HK-2 (cell line): ENCODE measurements around the gene SLC44A3.

Experiments used
- DNase-seq: peaks from one replicate; pipeline ENCODE4 v3.0.0-alpha.2; 2018; ENCODE audit not compliant: unreplicated experiment

Gene SLC44A3

DNA sequence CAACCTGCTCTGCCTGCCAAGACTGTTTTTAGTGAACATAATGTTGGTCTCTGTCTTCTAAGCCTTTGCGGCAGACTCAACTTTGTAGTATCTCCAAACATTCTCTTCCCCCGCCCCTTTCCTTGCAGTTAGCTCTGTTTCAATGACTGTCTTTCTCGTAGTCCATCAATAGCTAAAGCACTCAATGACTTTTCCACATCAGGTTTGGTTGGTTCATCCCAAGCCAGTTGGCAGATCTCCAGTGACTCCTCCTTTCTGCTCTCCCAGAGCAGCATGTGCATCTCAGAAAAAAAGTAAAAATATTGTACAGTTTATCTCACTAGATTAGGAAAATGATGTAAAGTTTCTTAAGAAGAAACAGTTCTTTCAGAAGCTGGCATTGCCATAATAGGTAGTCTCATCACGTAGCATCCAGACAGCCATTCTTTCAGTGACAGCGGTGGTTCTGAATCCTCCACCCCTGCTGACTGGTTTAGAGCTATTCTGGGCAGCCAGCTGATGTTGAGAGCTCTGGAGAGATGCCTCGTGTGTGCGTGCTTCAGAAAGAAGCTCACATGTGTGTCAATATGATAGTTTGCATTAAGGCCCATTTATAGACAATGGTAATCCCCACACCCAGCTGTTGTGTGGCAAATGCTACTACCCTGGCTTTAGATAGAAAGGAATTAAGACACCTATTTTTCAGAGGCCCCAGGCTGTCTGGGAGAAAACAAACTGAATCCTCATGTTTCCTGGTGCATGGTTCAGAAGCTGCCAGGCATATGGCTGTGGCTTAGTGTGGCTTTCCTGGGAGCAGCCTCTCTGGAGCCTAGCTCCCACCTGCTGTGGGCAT is 53.6 kb downstream of the SLC44A3 start:
- no peak for DNase-seq

DNA sequence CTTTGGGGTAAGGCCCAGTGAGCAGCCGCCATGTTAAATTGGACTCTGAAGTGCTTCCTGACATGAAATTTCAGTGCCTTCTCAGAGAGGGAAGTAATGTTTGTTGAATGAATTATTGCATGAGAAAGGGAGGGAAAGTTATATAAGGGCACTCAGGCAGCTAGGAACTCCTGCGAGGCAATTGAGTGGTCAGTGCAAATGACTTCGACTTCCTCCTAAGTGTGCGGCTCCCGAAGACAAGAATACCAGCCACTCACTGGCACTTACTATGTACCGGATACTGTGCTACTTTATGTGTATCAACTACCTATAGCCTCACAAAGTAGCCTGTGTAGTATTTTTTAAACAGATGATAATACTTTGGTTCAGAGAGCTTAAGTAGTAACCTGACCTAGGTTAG is 54.3 kb downstream of the SLC44A3 start:
- DNase-seq: no peak

DNA sequence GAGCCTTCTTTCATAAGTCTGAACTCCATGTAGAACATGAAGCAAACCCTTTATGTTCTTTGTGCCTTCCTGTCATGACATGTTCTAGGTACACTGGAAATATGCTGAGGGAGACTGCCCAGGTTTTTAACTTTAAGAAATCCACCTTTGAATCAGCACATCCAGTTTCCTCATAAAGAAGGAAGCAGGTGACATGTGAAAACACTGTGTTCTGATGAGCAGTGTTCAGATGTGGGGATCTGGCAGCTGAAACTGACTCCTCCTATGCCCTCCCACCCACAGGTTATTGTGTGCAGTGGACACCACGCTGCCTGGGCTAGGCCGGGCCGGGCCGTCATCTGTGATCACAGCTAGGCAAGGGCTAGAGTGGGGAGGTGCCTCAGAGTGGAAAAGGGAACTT is 55.6 kb downstream of the SLC44A3 start:
- DNase-seq: no peak

DNA sequence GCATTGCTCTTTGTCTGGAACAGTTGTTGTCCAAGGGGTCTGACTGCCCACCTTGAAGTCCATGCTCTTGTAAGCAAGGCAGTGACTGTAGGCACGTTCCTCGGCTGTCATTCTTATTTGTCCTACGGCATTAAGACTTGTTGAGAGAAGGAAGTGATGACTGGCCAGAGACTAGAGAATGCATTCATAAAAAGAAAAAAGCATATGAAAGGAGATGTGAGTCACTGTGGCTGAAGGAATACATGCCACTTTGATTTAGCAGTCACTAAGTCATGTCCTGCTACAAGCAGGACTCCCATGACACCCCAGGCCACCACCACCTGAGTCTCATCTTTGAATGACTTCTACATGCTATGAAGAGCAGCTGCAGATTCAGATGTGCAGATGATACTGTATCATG is 56.2 kb downstream of the SLC44A3 start:
- no peak for DNase-seq

DNA sequence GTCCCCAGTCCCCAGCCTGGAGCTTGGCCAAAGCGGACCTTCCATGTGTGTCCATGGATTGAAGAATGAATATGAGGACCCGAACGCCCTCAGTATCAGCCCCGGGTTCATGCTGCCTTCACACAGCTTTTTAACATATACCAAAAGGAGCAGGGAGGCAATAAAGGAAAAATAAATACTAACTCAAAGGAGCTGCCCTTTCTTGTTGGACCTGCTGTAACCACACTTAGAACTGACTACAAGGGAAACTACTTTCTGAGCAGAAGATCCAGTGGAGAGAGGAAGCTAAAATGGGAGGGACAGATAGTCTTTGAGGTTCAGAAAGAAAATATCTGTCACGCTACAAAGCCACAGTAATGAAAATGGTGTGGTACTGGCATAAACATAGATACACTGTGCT is 58.2 kb downstream of the SLC44A3 start:
- DNase-seq: no peak

DNA sequence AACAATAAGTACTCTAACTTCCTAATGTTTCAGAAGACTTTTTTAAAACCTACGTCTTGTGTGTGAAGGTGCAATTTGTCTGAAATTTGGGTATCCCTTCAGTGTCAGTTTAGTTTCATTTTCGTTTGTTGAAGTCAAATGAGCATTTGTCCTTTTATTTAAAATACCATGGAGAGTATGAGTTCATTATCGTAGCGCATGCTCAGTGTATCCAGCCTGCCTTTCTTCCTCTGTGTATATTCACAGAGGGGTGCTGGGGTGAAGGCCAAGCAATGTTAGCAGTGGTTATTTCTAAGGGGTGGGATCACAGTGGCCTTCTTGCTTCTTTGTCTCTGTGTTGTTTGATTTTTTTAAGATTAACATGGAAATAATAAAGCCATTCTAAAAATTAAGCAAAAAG is 63.5 kb downstream of the SLC44A3 start:
- no peak for DNase-seq

DNA sequence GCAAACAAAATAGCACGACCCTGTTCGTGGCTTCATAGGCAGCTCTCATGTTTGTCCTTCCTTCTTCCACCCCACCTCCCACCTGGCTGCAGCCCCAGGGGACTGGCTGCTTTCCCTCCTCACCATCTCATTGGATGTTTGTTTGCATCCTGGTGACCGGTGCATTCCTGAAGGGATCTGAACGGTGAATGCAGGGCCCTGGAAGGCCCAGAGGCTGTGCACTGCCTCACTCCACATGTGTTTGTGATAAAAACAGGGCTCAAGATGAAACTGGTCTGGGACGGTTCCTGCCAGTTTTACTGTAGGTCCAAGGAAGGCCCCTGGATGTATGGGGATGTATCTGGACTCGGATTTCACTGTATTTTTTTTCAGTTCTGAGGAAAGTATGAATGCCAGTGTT is 63.9 kb downstream of the SLC44A3 start:
- DNase-seq: no peak

DNA sequence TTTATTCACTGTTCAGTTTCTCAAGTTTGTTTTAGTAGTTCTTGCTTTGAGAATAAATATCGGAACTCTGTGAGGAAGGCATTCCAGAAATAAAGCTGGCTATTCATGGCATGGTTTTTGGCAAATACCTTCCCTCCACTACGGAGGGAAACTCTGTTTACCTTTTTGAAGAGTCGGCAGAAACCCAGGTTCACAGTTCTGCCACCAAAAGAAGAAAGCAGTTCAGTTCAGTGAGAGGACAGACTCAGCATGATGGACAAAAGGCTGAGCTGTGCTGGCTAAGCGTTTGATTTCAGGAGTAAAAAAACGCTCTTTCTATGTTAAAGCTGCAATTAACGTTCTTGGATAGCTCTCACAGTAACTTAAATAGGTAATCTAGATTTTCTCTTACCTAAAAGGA is 64.3 kb downstream of the SLC44A3 start:
- DNase-seq: no peak

DNA sequence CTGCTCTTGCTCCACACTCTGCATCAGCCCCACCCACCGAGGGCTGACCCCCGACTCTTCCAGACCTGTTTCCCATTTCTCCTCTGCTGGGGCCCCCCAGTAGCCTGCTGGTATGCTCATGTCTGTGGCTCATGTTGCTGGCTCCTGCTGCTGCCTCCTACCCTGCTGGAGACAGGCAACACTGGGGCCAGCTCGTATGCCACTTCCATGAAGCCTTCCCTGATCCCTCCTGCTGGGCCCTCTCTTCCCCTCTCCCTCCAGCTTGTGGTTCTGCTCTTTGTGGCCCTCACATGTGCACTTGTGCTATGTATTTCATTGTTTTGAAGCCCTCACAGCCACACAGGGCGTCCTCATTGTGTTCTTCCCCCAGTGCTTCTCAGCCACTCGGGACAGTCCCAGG is 66.2 kb downstream of the SLC44A3 start:
- no peak for DNase-seq

DNA sequence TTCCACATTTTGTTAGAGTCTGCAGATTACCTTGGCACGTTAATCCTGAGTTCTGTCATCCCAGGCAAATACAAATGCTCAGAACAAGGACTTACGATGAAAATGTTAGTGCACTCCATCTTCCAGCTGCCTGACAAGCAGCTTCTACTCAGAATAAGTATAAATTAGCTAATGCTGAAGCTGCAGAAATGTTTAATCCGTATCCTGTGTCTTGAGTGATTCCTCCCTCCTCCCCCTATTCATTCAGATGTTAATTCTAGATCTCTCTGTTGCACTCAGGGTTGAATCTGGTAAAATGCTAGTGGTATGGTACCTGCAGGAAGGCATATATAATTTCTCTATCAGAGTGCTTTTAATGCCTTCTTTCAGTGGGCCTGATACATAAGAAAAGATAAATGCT is 66.9 kb downstream of the SLC44A3 start:
- no peak for DNase-seq

DNA sequence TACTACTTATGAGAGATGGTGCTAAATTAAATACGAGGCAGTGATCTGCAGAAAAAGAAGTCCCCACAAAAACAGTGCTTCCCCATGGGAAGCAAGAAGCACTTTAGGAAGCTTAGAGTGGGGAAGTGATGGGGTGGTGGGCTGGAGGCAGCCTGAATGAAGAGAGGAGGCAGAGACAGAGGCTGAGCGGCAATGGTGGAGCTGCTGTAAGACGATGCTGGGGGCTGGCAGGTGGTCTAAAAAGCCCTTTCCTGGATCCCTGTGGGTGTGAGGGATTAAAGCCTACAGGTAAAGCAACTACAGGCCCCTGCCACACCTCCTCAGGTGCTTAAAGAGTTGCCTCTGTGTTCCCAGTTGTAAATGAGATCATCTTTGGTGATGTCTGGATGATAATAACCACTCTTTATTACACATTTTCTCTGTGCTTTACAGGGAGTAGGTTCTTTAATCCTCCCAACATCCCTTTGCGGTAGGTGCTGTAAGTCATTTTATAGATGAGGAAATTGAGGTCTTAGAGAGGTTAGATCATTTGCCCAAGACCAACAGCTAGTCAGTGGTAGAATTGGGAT is 67.5 kb downstream of the SLC44A3 start:
- no peak for DNase-seq

DNA sequence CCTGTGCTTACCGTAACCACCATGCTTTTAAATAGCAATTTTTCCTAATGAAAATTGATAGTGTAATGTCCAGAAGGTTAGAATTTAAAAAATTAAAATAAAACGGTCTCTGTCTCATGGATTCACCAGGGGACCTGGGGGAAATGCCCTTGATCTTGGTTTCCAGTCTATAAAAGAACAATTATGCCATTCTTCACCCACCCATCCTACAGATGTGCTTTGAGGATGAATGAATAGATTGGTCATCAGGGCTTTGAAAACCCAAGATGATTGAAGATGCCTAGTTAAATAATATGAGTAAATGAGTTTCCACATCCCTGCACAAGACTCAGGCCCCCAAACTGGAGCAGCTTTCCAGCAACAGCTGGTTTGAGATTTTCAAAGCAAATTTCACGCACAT is 68.0 kb downstream of the SLC44A3 start:
- DNase-seq: no peak

DNA sequence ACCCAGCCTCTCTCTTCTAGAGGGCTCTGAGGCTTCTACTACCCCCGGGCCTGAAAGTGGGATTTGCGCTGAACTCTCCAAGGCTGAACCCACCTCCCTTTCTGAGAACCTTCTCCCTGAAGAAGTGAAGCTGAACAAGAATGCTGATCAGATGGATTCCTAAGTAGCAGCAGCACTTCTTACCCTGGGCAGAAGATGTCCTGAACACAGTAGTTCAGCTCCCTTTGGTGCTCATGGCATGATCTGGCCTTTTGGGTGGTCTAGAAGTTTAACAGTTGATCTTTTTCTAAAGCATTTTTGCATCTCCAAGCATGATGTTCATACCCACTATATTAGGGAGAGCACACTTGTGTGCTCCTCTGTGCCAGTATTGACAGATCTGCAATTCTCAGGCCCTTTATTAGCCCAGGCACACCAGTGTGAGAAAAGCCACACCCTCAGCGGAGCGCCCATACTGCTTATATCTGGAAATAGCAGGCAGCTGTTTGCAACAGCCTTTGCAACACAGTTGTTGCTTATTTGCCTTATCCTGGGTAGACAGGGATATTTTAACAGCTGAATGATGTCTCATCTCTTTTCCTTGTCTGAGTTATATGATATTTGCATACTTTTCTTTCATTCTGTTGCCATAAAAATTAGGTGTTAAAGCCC is 72.6 kb downstream of the SLC44A3 start:
- no peak for DNase-seq

DNA sequence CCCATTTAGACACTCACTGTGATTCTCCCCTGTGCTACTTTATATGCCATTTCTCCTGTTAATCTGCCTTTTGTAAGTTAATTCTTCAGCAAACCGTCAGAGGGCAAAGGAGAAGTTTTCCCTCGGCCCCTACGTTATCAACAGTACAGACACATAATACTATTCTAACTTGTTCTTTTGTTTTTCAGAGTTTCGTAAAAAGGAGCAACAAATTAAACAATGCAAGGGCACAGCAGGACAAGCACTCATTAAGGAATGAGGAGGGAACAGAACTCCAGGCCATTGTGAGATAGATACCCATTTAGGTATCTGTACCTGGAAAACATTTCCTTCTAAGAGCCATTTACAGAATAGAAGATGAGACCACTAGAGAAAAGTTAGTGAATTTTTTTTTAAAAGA is 74.5 kb downstream of the SLC44A3 start:
- DNase-seq: no peak

DNA sequence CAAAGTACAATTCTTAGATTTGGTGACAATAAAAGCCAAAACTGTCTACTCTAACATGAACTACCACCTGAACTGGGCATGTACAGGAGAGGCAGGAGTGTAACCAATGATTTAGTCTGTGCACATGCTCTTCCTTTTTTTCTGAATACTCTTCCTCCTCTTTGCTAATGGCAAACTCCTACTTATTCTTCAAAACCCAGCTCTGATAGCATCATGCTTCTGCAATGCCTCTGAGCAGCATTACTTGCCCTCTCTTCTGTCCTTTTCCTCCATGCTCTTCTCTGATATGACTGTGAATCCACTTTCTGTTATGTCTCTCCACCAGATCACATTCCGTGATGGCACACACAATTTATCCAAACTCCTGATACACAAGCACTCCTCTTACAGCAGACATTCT is 75.4 kb downstream of the SLC44A3 start:
- DNase-seq: no peak

DNA sequence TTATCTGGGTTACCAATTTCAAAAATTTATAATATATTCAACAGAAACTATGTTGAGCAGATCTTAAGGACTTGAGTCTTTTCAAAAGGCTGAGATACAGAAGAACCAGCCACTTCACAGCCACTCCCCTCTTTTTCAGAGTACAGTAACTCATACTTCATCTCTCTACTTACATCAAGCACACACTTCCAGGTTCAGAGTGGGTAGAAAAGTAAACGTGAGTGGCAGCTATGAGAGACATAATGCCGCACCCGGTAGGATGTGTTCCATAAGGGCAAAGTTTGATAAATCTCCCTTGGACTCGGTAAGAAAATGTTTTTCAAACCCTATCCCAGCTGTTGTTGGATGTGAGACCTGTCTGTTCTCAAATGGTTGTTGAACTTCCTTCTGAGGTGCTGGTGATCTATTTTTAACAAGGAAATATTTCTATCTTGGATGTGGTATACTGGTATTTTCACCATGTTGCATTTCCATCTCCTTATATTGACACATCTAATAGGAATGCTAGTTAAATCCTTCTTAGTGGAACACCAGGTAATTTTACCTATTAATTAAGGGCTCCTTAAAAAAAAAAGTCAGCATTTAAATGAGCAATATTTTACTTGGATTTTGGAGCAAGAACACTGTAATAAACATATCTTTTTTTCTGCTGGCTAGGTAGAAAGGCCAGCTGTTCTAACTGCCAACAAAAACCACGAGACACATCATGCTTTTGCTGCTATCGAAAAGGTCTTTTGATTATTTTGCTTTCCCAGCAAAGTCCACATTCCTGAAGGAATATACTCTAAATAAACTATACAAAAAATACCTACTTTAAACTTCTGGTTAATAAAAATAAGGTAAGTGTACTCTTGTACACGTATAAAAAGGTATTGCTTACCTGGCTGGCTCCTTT is 78.6 kb downstream of the SLC44A3 start:
- no peak for DNase-seq

DNA sequence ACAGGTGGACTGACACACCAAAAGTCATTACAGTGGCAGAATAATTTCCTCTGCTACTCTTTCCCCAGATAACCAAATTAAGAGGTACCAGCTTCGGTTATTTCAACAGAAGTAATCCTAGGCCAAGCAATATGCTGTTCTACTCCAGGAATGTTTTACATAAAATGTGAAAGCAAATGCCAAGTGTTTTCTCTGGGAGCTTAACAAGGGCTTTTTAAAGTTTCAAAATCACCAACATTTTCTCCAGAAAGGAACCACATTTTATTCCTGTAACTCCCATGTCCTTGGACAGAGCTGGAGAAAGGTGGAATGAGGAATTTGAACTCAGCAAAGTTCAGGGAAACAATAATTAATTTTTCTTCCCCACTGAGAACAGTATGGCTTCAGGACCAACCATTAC is 79.6 kb downstream of the SLC44A3 start:
- DNase-seq: no peak

DNA sequence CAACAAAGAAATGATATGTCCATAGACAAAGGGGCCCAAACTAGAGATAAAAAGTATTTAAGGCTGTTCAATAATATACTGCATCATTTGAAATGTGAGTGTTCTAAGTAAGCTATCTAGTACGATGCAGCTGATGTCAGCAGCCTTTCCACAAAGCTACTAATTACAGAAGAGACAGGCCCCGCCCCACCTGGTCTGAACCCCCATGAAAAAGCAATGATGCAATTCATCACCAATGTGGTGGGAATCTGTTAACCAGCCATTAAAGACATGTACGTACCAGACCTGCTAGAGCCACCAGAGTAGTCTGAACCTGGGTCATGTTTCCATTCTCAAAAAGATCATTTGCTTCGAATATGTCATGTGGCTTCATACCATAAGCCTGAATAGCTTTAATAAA is 81.7 kb downstream of the SLC44A3 start:
- no peak for DNase-seq

DNA sequence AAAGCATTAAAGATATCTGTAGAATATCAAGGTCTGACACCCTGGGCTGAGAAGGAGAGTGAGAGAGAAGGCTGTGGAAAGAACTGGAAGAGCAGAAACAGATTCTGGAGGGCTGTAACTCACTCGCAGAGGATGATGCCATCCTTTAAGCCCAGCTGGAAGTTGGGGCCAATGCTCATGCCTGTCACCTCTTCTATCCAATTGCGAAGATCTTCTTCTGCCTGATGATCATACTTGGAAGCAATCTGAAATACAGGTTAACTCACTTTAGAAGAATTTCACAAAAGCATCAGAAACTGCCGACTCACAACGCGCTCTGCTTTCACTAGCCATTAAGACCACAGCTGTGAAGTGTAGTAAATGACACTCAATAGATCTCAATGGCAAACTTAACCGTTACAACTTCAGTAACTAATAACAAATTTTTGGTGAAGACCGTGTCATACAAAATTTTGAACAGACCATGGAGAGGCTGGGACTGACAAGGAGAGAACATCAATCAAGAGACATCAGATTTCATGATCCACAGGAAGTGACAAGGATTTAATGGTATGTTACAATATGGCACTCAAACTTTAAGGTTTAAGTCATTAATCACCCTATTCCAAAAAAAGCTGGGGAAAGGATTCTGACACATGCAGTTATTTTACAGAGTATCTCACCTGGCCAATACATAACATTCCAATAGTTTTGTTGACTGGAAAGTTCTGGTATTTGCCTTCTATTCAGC is 83.3 kb downstream of the SLC44A3 start:
- no peak for DNase-seq

DNA sequence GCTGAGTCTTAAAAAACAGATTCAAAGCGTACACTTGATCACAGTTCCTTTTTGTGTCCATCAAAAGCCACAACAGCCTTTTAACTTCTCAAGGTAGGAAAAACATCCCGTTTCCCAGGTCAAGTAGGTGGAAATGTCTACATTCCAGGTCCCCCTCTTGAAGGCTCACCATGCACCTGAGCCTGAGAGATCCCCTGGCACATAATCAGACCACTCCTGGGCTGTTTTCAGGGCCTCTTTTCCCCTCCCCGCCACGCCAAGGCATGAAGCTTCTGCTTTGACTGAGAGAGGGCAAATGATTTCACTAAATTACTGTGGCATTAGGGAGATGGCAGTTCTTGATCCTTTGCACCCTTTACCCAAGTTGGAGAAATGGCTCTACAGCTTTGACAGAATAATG is 85.0 kb downstream of the SLC44A3 start:
- no peak for DNase-seq

DNA sequence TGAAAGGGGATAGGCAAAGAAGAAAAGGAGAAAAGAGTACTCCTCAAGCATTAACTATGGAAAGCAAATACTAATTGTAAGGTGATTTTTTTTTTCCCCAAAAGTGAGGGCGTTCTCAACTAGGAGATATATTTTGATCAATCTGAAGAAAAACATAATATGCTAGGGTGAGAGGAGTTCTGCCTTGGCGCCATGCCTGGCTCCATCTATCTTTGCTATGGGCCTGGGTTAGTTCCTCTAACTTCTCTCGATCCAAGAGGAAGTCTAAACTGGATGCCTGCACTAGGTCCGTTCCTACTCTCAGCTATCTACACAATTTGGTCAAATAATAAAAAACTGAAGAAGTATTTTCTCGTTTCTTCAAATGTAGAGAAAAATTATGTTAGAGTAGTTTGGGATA is 86.2 kb downstream of the SLC44A3 start:
- DNase-seq: no peak

DNA sequence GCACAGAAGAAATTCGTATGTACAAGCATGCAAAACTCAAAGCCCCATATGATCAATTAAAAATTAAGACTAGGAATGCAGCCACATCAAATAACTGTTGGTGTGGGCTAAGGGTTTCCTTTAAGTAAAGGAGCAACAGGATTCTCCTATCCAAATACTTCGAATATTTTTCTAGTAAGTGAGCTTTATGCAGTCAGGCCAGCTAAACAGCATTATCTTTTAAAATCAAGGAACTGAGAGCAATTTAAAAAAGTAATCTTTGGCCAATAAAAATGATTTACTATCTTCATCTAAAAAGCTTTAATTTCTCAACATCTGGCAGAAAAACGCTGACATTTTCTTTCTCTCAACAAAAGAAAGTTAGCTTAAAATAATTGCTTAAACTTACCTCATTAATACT is 87.0 kb downstream of the SLC44A3 start:
- DNase-seq: no peak
